GM21447 (cell line): ENCODE results near the gene VDR.

Experiments used
- ATAC-seq: cut with Tn5 transposase; IDR thresholded peaks from one replicate; pipeline ENCODE4 v1.9.1; 2021; ENCODE audit not compliant: unreplicated experiment

VDR gene

DNA sequence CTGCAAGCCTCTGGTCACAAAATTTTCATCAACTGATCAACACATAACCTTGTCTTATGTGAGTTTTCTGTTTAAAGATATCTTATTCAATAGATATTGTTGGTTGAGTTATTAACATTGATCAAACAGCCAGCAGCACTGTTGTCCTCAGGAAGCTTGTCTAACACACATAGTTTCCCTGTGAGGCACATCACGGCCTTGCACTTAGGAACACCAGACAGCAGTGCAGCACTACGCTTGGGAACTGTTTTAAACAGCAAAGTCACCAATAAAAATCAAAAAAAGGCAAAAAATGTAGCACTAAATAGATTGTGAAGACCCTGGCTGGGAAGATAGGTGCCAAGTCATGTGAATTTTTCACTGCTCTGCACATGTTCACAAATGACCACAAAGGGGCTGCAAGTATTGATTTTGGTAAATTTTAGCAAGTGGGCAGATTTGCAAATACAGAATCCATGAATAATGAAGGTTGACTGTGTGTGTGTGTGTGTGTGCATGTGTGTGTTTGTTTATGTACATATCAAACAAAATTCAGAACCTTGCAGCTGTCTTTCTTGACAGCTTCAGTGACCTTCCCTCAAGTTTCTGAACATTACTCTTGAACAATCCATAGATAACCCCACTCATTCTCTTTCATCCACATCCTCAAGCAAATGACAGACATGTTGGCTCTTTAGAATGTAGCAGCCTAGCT is 28.9 kb downstream of the VDR start:
- no peak for ATAC-seq

DNA sequence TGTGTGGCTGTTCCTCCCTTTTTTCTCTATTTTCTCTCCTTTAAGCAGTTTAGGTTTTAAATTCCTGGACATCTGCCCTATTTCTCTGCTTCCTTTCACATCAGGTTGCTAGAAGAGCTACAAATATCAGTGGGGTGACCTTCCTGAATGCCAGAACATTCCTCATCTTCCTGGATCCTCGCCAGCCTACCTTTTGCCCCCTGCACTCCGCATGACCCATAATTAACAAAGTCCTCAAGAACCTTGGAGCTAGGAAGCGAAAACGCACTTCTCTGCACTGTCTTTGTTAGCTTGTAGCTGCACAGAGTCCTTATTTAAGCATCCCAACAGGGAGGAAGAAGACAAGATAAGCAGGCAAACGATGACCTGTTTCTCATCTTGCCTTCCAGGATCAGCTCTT is 30.5 kb downstream of the VDR start:
- no peak for ATAC-seq

DNA sequence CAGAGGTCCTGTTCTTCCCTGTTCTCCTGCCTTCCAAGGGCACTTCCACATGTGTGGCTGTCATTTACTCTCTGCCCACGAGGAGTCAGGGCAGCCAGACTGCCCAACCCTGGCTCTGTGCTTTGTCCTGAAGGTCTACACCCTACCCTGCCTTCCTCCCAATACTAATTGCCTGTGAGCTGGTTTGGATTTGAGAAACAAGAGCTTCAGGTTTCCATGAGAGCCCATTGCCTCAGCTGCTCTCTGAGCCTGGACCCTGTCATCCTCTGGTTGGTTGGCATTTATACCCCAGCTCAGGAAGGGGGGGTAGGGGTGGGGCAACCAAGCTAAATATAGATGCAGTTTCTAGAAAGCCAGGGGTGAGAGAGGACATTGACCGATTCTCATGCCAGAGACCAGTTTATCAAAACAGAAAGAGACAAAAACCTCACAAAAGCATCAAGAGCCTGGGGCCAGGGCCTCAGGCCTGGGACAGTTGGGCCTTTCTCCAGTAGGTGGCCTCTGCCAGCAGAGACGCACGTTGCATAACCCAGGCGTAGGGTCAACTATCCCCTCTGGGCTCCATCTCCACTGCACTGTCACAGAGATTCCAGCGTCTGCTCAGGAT is 34.5 kb downstream of the VDR start:
- peak; percentile 28 for ATAC-seq

DNA sequence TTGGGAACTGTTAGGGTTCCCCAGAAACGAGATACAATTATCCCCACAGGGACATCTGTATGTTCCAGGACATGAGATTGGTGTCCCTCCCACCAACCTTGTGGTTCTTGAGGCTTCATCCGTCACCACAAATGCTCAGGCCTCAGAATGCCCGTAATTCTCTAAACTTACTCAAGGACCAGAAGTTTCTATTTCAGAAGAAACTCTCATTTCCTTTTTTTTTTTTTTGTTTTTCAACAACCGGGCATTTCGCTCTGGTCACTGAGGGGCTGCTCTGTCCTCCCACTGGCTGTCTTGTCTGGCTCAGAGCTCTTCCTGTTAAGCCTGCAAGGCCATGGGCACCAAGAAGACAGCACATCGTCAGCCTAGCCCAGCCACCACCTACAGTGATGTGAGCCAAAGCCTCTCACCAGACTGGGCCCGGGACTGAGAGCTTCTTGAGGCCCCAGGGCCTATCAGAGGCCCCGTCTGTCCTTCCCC is 36.2 kb downstream of the VDR start:
- ATAC-seq, result peak; percentile 72

DNA sequence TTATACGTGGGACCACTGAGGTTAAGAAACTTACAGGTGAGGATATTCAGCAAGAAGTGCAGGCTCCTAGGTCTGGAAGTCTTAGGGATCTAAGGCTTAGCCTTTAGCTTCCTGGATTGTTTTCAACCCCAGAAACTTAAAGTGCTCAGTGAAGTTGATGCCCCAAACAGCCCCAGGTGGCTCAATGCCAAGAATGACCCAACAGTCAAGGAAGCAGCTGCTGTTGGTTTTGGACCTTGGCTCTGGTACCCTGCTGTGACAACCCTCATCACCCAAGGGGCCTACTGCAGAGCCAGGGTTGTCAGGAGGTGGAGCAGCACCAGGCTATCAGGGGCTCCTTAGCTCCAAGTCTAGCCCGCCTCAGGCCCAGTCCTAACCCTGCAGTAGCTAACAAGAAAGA is 36.8 kb downstream of the VDR start:
- ATAC-seq, result peak; percentile 4

DNA sequence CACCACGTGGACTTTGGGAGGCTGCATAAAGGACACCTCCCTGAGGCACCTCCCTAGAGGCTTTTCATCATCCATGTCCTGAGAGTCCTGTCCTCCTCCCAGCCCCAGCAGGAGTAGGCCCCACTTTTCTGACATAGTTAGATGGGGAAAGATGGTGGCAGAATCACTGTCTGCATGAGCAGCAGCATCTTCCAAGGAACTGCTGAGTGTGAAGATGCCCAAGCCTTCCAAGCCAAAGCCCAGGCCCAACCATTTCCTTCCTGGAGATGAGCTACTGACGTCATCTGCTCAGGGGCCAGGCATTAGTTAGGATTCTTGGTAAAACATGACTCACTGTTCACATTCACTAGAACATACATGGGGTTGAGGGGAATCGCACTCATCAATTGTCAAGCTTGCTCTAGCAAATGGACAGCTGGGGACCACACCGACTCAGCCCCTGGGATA is 37.3 kb downstream of the VDR start:
- ATAC-seq, result no peak

DNA sequence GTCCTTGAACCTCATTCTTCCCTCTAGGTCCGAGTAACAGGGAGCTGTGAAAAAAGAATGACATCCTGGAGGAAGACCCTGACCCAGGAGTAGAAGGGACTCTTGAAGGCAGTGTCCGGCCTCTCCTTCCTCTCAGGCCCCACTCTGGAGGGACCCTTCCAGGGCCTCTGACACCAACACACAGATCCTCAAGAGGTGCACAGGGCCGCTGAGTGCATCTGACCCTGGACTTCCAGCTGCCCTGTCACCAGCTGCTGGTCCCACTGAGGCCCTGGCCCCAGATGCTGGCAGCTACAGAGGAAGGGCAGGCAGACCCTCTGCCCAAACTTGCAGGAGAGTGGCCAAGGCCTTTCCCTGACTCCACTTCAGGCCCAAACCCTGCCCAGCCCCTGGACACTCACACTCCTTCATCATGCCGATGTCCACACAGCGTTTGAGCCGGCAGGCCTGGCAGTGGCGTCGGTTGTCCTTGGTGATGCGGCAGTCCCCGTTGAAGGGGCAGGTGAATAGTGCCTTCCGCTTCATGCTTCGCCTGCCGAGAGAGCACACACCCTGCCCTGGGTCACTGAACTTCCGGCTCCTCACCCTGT is 40.1 kb downstream of the VDR start:
- ATAC-seq, result no peak

DNA sequence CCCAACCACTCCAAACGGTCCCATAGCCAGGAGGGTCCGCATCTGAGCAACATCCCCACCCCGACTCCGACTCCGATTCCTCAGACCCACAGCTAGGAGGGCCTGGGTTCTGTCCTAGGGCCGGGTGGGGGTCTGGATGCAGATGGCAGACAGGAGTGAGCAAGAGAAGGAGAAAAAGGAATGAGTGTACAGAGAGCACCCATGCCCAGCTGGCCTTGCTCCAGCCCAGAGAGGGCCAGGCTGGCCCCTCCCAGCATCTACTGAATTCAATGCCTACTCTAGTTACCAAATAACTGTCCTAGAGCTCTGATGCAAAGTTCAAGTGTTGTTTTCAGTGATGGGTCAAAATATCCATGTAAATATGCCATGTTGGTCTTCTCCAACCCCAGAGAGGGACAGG is 40.8 kb downstream of the VDR start:
- no peak for ATAC-seq

DNA sequence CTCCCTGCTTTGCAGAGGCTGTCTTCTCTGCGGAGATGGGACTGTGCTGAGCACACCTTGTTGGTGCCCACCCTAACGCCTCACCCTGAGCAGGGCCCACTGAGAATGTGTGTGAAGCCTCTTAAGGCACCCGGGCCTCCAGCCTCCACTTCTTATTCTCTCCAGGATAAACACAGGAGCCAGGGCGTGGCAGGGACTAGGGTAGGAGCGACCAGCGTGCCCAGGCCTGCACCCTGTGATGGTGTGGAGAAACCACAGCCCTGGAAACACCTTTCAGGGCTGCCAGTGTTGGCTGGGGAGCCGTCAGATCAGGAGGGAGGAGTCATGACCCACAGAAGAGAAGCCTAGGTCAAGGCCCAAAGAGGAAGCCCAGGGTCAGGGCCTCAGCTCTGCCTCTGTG is 41.3 kb downstream of the VDR start:
- ATAC-seq, result no peak

DNA sequence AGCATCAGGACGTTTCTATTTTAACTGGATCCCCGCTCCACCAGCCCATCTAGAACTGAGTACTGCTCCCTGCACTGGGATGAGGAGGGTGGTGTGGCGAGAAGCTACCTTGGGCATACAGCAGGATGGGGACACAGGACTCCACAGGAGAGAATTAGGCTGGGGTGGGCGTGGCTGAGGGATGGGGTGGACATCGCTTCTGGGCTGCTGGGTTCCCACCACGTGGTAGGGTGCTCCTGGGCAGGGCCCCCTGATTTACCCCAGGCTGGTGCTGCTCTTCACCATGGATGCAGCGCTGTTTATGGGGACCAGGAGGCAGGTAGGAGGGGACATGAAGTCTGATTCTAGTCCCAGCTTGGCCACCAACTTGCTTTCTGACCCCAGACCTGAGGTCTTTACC is 41.9 kb downstream of the VDR start:
- no peak for ATAC-seq

DNA sequence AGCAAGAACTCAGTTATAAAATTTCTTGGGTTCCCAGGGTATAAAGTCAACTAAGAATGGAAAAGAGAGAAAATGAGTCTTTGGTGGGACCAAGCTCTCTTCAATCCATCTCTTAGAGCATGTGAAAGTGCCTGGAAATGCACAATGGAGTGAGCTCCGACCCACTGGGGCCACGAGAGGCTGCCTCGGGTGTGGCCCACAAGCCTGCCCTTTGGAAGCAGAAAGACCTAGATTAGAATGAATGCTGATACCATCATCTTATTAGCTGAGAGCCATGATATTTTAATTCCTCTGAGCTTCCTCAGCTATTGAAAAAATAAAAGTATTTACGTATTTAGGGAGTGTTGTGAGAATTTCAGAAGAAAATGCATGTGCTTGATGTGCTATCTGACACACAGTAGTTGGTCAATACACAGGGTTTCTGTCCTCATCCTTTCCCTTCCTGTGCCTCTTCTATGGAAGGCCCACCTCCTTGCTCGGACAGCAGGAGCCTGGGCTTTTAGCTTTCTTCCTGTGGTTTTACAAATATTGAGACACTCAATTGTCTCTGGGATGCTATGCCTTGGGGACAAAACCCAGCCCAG is 42.5 kb downstream of the VDR start:
- ATAC-seq, result no peak

DNA sequence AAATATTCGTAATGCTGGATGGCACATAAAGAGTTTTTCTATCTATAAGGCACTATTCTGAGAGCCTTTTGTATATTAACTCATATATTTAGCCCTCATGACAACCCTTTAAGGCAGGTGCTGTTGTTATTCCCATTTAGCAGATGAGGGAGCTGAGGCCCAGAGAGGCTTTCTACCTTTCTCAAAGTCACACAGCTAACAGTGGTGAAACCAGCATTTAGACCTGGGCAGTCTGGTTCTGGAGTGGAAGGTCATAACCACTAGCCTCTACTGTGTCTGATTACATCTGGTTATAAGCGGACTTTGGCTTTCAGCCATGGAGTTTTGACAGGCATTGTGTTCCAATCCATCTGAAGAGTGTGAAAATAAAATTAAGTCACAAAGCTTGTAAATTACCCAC is 43.9 kb downstream of the VDR start:
- ATAC-seq, result no peak

DNA sequence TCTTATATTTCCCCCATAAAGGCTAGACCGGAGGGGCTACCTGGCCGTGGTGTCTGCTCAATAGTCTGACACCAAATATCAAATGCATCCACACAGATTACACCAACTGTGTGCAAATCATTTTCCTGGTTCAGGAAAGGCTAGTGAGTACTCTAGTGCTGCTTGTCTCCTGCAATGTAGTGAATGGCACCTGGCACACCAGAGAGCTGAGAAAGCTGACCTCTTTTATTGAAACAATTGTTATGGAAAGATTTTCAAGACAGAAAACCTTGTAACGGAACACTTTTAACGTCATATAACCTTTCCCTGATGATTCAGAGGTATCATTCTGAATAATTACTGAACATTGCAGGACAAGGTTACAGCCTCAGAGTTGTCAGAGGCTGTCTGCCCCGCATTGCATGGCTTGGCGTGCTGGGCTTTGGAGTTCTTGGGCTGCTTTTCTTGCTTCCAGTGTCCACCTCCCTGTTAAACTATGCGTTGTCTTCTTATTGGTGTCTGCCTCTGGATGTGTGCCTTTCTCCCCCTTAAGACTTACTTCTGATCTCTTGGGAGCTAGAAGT is 44.4 kb downstream of the VDR start:
- no peak for ATAC-seq

DNA sequence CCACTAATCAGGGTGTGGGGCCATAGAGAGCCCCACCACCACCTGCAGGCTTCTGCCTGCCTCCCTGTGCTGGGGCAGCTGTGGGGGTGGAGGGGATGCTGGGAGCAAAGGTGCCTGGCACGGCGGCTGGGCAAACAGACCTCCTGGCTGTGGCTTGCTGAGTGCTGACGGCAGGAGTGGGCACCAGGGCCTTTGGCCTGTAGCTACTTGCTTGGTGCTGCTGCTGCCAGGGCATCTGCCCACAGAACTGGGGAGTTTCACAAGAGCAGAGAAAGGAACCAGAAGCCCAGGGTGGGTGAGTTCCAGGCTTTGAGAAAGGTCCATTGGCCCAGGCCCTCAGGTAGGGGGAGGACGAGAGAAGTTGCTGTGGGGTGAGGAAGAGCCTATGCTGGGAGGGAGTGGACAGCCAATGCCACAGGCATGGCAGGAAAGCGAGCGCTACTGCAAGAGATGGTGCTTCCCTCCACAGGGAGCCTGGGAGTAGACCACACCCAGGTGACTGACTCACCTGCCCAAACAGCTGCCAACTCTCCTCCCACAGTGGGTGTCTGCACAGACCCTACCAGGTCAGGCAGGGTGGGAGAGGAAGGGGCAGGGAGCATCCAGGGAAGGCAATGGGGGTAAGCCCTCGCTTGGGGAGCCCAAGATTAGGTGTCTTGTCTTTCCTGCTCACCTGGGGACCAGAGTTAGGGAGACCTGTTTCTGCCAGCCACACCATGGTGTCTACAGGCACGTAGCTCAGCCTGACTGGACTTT is 46.1 kb downstream of the VDR start:
- no peak for ATAC-seq

DNA sequence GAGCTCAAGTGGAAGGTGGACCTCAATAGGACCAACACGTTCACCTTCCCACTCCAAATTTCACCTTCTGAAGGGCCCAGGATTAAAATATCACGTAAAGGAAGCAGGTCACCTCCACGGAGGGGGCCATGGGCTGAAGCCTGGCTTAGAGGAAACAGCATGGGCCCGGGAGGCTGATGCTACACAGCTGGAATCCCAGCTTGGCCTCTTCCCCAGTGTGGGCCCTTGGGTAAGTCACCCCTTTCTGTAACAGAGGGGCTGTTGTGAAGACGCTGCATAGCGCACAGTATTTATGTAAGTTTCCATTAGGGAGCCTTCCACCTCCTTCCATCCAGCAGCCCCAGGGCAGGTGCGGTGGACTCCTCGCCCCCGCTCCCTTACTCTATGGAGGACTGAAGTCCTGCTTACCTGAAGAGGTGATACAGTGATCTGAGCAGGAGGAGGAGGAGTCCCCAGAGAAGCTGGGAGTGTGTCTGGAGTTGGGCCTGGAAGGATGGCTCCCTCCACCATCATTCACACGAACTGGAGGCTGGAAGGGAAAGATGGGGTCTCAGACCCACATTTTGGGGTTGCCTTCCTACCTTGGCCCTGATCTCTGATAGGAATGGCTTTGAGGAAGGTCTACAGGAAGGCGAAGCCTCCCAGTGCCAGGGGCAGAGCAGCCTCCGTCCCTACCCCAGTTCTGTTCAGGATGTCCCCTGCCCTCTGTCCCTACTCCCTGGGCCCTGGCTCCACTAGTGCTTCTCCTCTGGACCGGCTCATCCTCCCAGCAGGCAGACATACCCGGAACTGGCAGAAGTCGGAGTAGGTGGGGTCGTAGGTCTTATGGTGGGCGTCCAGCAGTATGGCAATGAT is 47.8 kb downstream of the VDR start:
- ATAC-seq, result no peak

DNA sequence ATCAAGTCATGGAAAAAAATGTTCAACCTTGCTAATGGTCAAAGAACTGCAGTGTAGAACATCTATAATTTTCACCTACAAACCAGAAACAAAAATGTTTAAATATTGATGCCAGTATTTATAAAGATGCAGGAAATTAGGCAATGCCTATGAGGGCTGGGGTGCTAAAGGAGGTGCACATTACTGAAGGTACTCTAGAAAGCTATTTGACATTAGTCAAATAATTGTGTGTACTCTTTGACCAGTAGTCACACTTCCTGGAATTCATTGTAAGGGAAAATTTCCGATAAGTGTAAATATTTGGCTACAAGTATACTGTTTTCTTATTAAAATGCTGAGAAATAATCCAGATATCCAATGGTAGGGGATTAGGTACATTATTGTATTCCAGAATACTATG is 48.7 kb downstream of the VDR start:
- ATAC-seq, result no peak

DNA sequence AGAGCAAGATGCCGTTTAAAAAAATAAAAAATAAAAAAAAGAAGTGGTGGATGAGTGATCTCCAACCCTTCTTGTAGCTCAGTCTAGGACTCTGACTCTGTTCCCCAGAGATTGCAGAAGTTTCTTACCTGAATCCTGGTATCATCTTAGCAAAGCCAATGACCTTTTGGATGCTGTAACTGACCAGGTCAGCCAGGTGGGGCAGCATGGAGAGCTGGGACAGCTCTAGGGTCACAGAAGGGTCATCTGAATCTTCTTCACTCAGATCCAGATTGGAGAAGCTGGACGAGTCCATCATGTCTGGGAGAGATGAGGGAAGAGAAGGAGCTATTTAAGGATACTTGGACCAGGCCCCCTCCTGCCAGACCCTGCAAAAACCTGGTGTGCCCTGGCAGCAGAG is 49.3 kb downstream of the VDR start:
- no peak for ATAC-seq

DNA sequence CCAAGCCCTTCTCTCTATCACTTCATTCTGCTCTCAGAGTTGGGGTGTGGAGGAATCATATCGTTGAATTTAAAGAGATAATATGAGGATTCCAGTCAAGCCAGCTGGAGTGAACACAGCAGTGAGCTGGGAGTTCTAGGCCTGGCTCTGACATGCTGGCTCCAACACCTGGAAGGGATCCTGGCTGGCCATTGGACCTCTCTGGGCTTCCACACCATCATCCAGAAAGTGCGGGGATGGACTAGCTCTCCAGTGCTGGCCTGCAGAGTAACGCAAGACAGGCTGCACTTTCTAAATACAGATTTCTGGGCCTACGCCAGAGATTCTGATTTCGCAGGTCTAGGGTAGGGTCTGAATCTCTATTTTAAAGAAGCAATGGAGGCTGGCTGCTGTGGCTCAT is 50.3 kb downstream of the VDR start:
- ATAC-seq, result no peak

DNA sequence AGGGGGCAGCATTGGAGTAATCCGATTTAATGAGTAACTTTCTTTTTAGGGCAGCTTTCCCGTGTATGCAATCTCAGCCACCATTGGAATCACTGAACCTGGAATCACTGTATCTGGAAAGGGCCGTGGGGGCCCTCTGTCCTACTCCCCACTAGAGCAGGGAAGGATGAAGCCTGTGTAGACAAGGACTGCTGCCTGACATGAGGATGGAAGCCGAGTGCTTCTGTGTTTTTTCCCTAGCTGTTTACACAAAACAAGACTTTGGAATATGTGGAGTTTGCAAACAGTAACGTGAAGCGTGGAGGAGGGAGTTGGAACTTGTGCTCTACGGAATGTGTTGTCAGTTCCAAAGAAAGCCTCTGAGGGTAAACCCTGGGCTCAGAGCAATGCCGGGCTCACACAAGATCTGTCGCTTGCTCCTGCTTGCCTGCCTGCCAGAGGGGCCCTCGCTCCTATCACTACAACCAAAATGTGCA is 52.7 kb downstream of the VDR start:
- ATAC-seq, result no peak
